ENCODE measurements around the gene ZEB1.

DNA sequence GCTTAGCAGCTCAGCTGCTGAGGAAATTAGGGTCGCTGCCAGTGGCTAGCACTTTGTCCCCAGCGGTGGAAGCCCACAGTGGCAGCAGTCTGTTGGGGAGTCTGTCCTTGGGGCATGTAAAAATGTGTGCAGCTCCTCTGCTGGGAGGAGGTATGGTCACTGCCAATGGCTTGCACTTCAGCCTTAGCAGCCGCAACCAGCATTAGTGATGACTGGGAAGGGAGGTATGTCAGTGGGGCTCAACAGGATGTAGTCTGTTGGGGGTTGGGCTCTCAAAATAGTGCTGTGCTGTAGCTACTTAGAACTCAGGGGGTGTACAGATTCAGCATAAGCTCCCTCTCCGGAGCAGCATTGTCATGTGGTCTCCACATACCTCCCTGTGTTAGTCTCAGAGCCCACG lies 189.9 kb downstream of the ZEB1 start:
- TF ChIP-seq, protein P1, sequence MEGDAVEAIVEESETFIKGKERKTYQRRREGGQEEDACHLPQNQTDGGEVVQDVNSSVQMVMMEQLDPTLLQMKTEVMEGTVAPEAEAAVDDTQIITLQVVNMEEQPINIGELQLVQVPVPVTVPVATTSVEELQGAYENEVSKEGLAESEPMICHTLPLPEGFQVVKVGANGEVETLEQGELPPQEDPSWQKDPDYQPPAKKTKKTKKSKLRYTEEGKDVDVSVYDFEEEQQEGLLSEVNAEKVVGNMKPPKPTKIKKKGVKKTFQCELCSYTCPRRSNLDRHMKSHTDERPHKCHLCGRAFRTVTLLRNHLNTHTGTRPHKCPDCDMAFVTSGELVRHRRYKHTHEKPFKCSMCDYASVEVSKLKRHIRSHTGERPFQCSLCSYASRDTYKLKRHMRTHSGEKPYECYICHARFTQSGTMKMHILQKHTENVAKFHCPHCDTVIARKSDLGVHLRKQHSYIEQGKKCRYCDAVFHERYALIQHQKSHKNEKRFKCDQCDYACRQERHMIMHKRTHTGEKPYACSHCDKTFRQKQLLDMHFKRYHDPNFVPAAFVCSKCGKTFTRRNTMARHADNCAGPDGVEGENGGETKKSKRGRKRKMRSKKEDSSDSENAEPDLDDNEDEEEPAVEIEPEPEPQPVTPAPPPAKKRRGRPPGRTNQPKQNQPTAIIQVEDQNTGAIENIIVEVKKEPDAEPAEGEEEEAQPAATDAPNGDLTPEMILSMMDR (conservative IDR thresholded peaks at IDR 0.05 in 1 of 2, IDR thresholded peaks at IDR 0.05 in 1 of 2; ENCODE audit: low read depth in 1 of 2, low read length in 2 of 2) = no peak
- TF ChIP-seq EZH2 (IDR thresholded peaks at IDR 0.05; ENCODE audit: low read length, missing control alignments) = no peak

All from fibroblast of lung (primary cell).